Stimulated activated CD4-positive, alpha-beta T cell treated with anti-CD3 and anti-CD28 coated beads, Interleukin-4, amount 100 ng/mL, for 24 hours (primary cell): Measurements from ENCODE around the gene CSNK2A1.

Source experiments
- DNase-seq: peaks from one replicate; pipeline ENCODE4 v3.0.0-alpha.2; 2020

The CSNK2A1 gene

DNA sequence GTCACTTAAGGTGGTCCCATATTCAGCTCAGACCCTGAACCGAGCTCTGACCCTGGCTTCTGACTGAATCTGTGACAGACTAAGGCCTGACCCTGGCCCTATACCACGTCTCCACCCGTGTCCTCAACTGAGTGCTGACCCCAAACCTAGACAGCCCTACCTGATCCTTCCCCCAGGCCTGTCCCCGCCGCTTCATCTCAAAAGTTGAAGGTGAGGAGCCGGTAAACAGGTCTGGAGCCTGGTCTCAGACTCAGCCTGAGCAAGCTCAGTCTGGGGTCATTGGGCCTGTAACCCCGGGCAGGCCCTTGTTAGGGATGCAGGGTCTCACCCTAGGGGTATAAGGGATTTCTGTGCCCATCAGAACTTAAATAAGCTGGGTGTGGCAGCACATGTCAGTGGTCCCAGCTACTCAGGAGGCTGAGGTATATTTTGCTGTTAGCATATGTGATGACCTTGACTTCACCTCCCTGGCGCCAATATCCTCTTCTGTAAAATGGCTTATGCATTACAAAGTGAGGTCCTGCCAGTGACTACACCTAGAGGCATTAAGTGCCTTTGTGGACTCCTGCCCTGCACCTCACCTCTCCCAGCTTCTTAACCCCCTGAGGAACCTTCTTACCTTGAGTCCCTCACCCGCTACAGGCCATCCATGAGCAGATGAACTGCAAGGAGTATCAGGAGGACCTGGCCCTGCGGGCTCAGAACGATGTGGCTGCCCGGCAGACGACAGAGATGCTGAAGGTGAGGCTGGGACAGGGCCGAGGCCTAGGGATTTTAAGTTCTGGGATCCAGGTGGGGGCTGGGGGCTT lies 115.5 kb downstream of the CSNK2A1 start:
- no peak for DNase-seq

- DNase-seq: no peak
Measured at GRCh38 chr20:427401-427800, 116.2 kb downstream of the CSNK2A1 start.

- DNase-seq: no peak
Measured at GRCh38 chr20:426566-426965, 117.0 kb downstream of the CSNK2A1 start.
